Upper lobe of right lung (tissue), 1 donor: ENCODE results near the gene TIGD2. TPM values are rescaled to one million over a fixed set of nuclear protein-coding genes. Genes with fewer than 3 reads are reported as not detected.
"Not testable (repeated sequence)": the region's sequence is repeated elsewhere in the genome, so short reads cannot be mapped to it uniquely, and the experiment has no call there.

Experiments
- ATAC-seq: fragments of 200-7000 bp; cut with Tn5 transposase; one replicate; pipeline ENCODE4 v1.9.1; 2020; ENCODE audit warnings: mild to moderate bottlenecking, moderate library complexity
- DNase-seq: peaks from one replicate; pipeline ENCODE4 v3.0.0-alpha.2; 2020
- H3K27ac ChIP-seq: fragments of 200-600 bp; one replicate; pipeline ENCODE4 v1.8.0; 2022
- H3K27me3 ChIP-seq: fragments of 200-600 bp; one replicate; pipeline ENCODE4 v1.8.0; 2022; ENCODE audit warnings: mild to moderate bottlenecking
- H3K36me3 ChIP-seq: fragments of 200-600 bp; one replicate; pipeline ENCODE4 v1.8.0; 2022
- H3K4me1 ChIP-seq: fragments of 200-600 bp; one replicate; pipeline ENCODE4 v1.8.0; 2022
- H3K4me3 ChIP-seq: fragments of 200-600 bp; one replicate; pipeline ENCODE4 v1.8.0; 2022; ENCODE audit warnings: mild to moderate bottlenecking
- H3K9me3 ChIP-seq: fragments of 200-600 bp; one replicate; pipeline ENCODE4 v1.8.0; 2022
- CTCF ChIP-seq: fragments of 200-600 bp; IDR thresholded peaks from one replicate; pipeline ENCODE4 v1.8.0; 2022; ENCODE audit warnings: antibody characterized with exemption
- intact Hi-C: fragments of 100-400 bp; cut with DNase I; formaldehyde crosslinking; loops from one replicate; pipeline ENCODE4 v1.11.0; 2022
- total RNA-seq: library from RNA; stranded (reverse); fragmentation: NEBNext Ultra II Directional; extraction: Animal tissue kit (Norgen Biotek cat#: 25700); gene quantifications from one replicate; pipeline ENCODE4 v1.2.1, GENCODE V29; 2021
- donor health status: DM: no; HTN: yes; CAD: no; lungs with severe emphysema.

TIGD2 gene
- total RNA-seq, 1 donor from 2014 or later = 5.1 TPM

GRCh38 chr4:89140168-89140759 is 28.9 kb downstream of the TIGD2 start:
- no peaks in the 10 kb centered on the region for H3K4me1 ChIP-seq
- H3K9me3 ChIP-seq = no peaks in the 10 kb centered on the region
- DNase-seq = no peak
- no peak for ATAC-seq
- intact Hi-C loops = no loop called here
- H3K4me3 ChIP-seq = no peak overlapping the region
- no peak overlapping the region for H3K27ac ChIP-seq
- TF ChIP-seq CTCF = no peak
- no peaks in the 10 kb centered on the region for H3K27me3 ChIP-seq
- H3K36me3 ChIP-seq = no peaks in the 10 kb centered on the region

- no peak for DNase-seq
- Histone ChIP-seq H3K36me3 (no peaks in the 10 kb centered on the region), H3K4me1 (no peaks in the 10 kb centered on the region), H3K4me3 (no peak overlapping the region), H3K27ac (no peak overlapping the region), H3K27me3 (no peaks in the 10 kb centered on the region), H3K9me3 (no peaks in the 10 kb centered on the region)
- ATAC-seq = no peak
- intact Hi-C loops = no loop called here
- TF ChIP-seq CTCF = no peak
Observed at GRCh38 chr4:89142691-89143669, 31.6 kb downstream of the TIGD2 start.

GRCh38 chr4:89144652-89145051 is 33.3 kb downstream of the TIGD2 start:
- H3K27ac ChIP-seq, H3K4me1 ChIP-seq, DNase-seq, H3K4me3 ChIP-seq, H3K9me3 ChIP-seq, H3K27me3 ChIP-seq, H3K36me3 ChIP-seq, ATAC-seq, intact Hi-C loops: not testable (repeated sequence)

GRCh38 chr4:89146196-89146595 is 34.9 kb downstream of the TIGD2 start:
- no peaks in the 10 kb centered on the region for H3K36me3 ChIP-seq
- intact Hi-C loops = no loop called here
- TF ChIP-seq CTCF = no peak
- no peaks in the 10 kb centered on the region for H3K9me3 ChIP-seq
- no peak overlapping the region for H3K4me3 ChIP-seq
- no peaks in the 10 kb centered on the region for H3K27me3 ChIP-seq
- no peaks in the 10 kb centered on the region for H3K4me1 ChIP-seq
- H3K27ac ChIP-seq = no peak overlapping the region
- DNase-seq = no peak
- ATAC-seq = no peak

- no peak for TF ChIP-seq CTCF
- Histone ChIP-seq H3K27ac (no peak overlapping the region), H3K4me3 (no peak overlapping the region), H3K27me3 (no peaks in the 10 kb centered on the region), H3K4me1 (no peaks in the 10 kb centered on the region), H3K36me3 (no peaks in the 10 kb centered on the region), H3K9me3 (no peaks in the 10 kb centered on the region)
- no peak for DNase-seq
- ATAC-seq = no peak
- intact Hi-C loops = no loop called here
Observed at GRCh38 chr4:89152972-89153371, 41.6 kb downstream of the TIGD2 start.

GRCh38 chr4:89156174-89156914 is 45.0 kb downstream of the TIGD2 start:
- no peak overlapping the region for H3K27ac ChIP-seq
- no peak overlapping the region for H3K4me3 ChIP-seq
- ATAC-seq (no peak), DNase-seq (no peak)
- H3K36me3 ChIP-seq = no peaks in the 10 kb centered on the region
- intact Hi-C loops = no loop called here
- peaks cover 4% of the 10 kb centered on the region for H3K4me1 ChIP-seq
- H3K9me3 ChIP-seq = no peaks in the 10 kb centered on the region
- no peak for TF ChIP-seq CTCF
- H3K27me3 ChIP-seq = no peaks in the 10 kb centered on the region
